Endodermal cell (in vitro differentiated cells): ENCODE data around the gene KRTAP19-2. TPM values are rescaled to one million over a fixed set of nuclear protein-coding genes. Genes with fewer than 3 reads are reported as not detected.

ENCODE experiments used
- DNase-seq: peaks from one replicate; pipeline ENCODE4 v3.0.0-alpha.2; 2017
- H3K27ac ChIP-seq: 2 replicates; pipeline ENCODE4 v1.5.1; 2013; ENCODE audit warnings: mild to moderate bottlenecking, low read depth, low read length, moderate library complexity
- H3K27me3 ChIP-seq: 2 replicates; pipeline ENCODE4 v1.6.1; 2013; ENCODE audit warnings: mild to moderate bottlenecking, low read length, moderate library complexity; ENCODE audit not compliant: insufficient read depth, control insufficient read depth, poor library complexity, severe bottlenecking
- H3K36me3 ChIP-seq: 2 replicates; pipeline ENCODE4 v1.7.0; 2013; ENCODE audit warnings: mild to moderate bottlenecking, low read length, moderate library complexity; ENCODE audit not compliant: control insufficient read depth, insufficient read depth
- H3K4me1 ChIP-seq: one replicate; pipeline ENCODE4 v1.7.0; 2013; ENCODE audit warnings: low read length; ENCODE audit not compliant: control insufficient read depth, insufficient read depth
- H3K4me3 ChIP-seq: 2 replicates; pipeline ENCODE4 v1.5.1; 2013; ENCODE audit warnings: mild to moderate bottlenecking, low read length, moderate library complexity
- H3K9ac ChIP-seq: 2 replicates; pipeline ENCODE4 v1.6.1; 2013; ENCODE audit warnings: mild to moderate bottlenecking, low read length, moderate library complexity; ENCODE audit not compliant: poor library complexity, severe bottlenecking; ENCODE audit errors: extremely low read depth
- H3K9me3 ChIP-seq: 2 replicates; pipeline ENCODE4 v1.6.1; 2013; ENCODE audit warnings: mild to moderate bottlenecking, low read length, moderate library complexity; ENCODE audit not compliant: control insufficient read depth
- H3K27ac Mint-ChIP-seq: 2 replicates; pipeline ENCODE4 v1.8.0; 2020; ENCODE audit warnings: mixed read lengths
- H3K27me3 Mint-ChIP-seq: 2 replicates; pipeline ENCODE4 v1.8.0; 2021; ENCODE audit warnings: mild to moderate bottlenecking, mixed read lengths; ENCODE audit not compliant: insufficient read depth
- H3K36me3 Mint-ChIP-seq: 2 replicates; pipeline ENCODE4 v1.8.0; 2020; ENCODE audit warnings: low read depth, mixed read lengths
- H3K4me1 Mint-ChIP-seq: 2 replicates; pipeline ENCODE4 v1.8.0; 2020; ENCODE audit warnings: mixed read lengths
- H3K4me3 Mint-ChIP-seq: 2 replicates; pipeline ENCODE4 v1.8.0; 2020; ENCODE audit warnings: mild to moderate bottlenecking, moderate library complexity, mixed read lengths
- H3K9me3 Mint-ChIP-seq: 2 replicates; pipeline ENCODE4 v1.8.0; 2020; ENCODE audit warnings: mild to moderate bottlenecking, mixed read lengths
- WGBS, 2 experiments: methylation state at CpG; one replicate each; pipeline versions ENCODE4 v1.1.5 to v1.1.7; 2013; ENCODE audit warnings: missing lambda C conversion rate in 2 of 2, mixed read lengths in 1 of 2; ENCODE audit not compliant: insufficient coverage in 1 of 2, insufficient read length in 1 of 2; 5-methylcytosine and 5-hydroxymethylcytosine counted together
- total RNA-seq, 2 donors: library from RNA; stranded (reverse); fragmentation: NEBNext Ultra II Directional in 1 of 2; extraction: Animal tissue kit (Norgen Biotek cat#: 25700) in 1 of 2; gene quantifications; 2 replicates in 1 of 2; 3 replicates in 1 of 2; pipeline ENCODE4 v1.2.1, GENCODE V29; 2021
- TF ChIP-seq, protein P1 (sequence below): fragments of 200-600 bp; sonication (generic); conservative IDR thresholded peaks from 2 replicates; pipeline ENCODE4 v1.5.0; 2021; ENCODE audit warnings: antibody characterized with exemption, mild to moderate bottlenecking

Gene KRTAP19-2
- total RNA-seq, 2 donors from 2014 or later: not detected

- H3K36me3 Mint-ChIP-seq: no peaks in the 10 kb centered on the region
- Histone ChIP-seq H3K4me1 (no peaks in the 10 kb centered on the region), H3K27me3 (no peaks in the 10 kb centered on the region), H3K9me3 (peaks cover 2% of the 10 kb centered on the region), H3K4me3 (no peak within 1 kb of the TSS), H3K9ac (no peak within 1 kb of the TSS), H3K27ac (no peak within 1 kb of the TSS), H3K36me3 (no peaks in the 10 kb centered on the region)
- WGBS, 2 experiments: 93% methylated on average over 2 of the region's 2 CpGs; no CpG with 5 or more reads in 1 of the 2 experiments
- H3K9me3 Mint-ChIP-seq: peaks cover 27% of the 10 kb centered on the region
- no peak within 1 kb of the TSS for H3K27ac Mint-ChIP-seq
- TF ChIP-seq, protein P1, sequence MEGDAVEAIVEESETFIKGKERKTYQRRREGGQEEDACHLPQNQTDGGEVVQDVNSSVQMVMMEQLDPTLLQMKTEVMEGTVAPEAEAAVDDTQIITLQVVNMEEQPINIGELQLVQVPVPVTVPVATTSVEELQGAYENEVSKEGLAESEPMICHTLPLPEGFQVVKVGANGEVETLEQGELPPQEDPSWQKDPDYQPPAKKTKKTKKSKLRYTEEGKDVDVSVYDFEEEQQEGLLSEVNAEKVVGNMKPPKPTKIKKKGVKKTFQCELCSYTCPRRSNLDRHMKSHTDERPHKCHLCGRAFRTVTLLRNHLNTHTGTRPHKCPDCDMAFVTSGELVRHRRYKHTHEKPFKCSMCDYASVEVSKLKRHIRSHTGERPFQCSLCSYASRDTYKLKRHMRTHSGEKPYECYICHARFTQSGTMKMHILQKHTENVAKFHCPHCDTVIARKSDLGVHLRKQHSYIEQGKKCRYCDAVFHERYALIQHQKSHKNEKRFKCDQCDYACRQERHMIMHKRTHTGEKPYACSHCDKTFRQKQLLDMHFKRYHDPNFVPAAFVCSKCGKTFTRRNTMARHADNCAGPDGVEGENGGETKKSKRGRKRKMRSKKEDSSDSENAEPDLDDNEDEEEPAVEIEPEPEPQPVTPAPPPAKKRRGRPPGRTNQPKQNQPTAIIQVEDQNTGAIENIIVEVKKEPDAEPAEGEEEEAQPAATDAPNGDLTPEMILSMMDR: no peak
- no peak within 1 kb of the TSS for H3K4me3 Mint-ChIP-seq
- no peaks in the 10 kb centered on the region for H3K27me3 Mint-ChIP-seq
- DNase-seq: no peak
- no peaks in the 10 kb centered on the region for H3K4me1 Mint-ChIP-seq
These were observed 4.8 kb upstream of the KRTAP19-2 start, which contains the start of gene KRTAP19-3 for GRCh38 chr21:30491963-30492428. Gene KRTAP19-3 (minus strand): TSS chr21:30492013. CDS start chr21:30491957, 56 bp downstream.

DNA sequence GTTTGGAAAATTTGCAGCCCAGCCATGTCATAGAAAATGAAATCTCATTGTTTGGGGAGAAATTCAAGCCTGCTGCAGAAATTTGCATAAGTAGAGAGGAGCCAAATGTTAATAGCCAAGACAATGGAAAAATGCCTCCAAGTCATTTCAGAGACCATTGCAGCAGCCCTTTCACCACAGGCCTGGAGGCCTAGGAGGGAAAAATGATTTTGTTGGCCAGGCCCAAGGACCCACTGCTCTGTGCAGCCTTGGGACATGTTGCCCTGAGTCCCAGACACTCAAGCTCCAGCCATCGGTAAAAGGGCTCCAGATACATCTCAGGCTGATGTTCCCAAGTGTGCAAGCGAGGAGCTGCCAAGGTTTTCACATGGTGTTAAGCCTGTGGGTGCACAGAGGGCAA, 1.1 kb downstream of the KRTAP19-2 start:
- Mint-ChIP-seq H3K4me1 (no peaks in the 10 kb centered on the region), H3K36me3 (no peaks in the 10 kb centered on the region), H3K4me3 (no peak overlapping the region), H3K27ac (no peak overlapping the region), H3K9me3 (peaks cover 45% of the 10 kb centered on the region), H3K27me3 (no peaks in the 10 kb centered on the region)
- Histone ChIP-seq H3K9ac (no peak overlapping the region), H3K36me3 (no peaks in the 10 kb centered on the region), H3K27ac (no peak overlapping the region), H3K27me3 (no peaks in the 10 kb centered on the region), H3K4me3 (no peak overlapping the region), H3K4me1 (no peaks in the 10 kb centered on the region), H3K9me3 (peaks cover 20% of the 10 kb centered on the region)
- 79 to 82% methylated on average over 2 of the region's 2 CpGs for WGBS, 2 experiments
- TF ChIP-seq, protein P1: no peak
- DNase-seq: no peak

DNA sequence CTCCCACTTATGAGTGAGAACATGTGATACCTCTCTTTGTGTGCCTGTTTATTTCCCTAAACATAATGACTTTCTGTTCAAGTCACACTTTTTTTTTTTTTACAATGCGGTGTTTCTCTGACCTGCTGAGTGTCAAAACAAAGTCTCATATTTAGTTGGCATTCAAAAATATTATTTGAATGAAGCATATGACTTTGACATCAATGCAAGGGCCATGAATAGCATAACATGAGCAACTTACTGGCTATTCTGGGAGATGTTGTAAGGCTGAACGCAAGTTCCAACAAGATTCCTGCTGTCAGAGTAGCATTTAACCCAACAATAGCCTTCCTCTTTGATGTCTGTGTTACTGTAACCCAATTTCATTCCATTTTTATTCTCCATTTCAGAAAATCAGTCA, 5.1 kb downstream of the KRTAP19-2 start:
- no peaks in the 10 kb centered on the region for H3K27me3 Mint-ChIP-seq
- Histone ChIP-seq H3K27ac (no peak overlapping the region), H3K9me3 (peaks cover 19% of the 10 kb centered on the region), H3K9ac (no peak overlapping the region), H3K4me3 (no peak overlapping the region), H3K4me1 (no peaks in the 10 kb centered on the region), H3K36me3 (no peaks in the 10 kb centered on the region), H3K27me3 (no peaks in the 10 kb centered on the region)
- DNase-seq: no peak
- no peak overlapping the region for H3K27ac Mint-ChIP-seq
- H3K4me3 Mint-ChIP-seq: no peak overlapping the region
- WGBS, 2 experiments: 57 to 98% methylated on average over 1 to 2 of the region's 2 CpGs
- H3K9me3 Mint-ChIP-seq: peaks cover 22% of the 10 kb centered on the region
- H3K4me1 Mint-ChIP-seq: no peaks in the 10 kb centered on the region
- TF ChIP-seq, protein P1: no peak
- no peaks in the 10 kb centered on the region for H3K36me3 Mint-ChIP-seq
